Activated CD4-positive, alpha-beta T cell treated with anti-CD3 and anti-CD28 coated beads for 24 hours (primary cell): ENCODE results near the gene RFTN1.
"Not testable (repeated sequence)": the region's sequence is repeated elsewhere in the genome, so short reads cannot be mapped to it uniquely, and the experiment has no call there.

Source experiments
- DNase-seq, 2 donors: peaks; one replicate each; pipeline ENCODE4 v3.0.0-alpha.2; 2020; ENCODE audit warnings: low read depth in 2 of 2

Gene RFTN1

DNA sequence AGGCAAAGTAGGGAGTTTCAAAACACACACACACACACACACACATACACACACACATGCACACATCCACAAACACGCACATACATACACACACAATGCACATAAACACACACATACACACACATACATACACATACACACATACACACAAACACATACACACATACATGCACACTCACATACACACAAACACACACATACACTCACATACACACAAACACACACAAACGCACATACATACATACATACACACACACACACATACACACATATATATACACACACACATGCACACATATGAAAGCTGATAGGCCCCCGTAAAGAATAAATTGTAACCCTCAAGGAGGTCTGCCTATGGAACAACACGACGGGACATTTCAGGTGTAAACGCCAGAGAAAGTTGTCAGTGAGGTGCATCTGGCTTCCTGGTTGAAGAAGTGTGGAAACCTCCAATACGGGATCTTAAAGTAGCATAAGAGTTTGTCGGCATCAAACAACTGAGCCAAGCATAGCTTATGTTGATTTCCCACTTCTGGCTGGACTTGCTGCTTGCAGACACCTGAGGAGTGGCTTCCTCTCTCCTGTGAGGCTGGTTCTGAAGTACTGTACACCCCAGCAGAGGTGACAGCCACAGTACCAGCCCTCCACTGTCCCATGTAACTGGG is 5.8 kb downstream of the RFTN1 start:
- no peak for DNase-seq

DNA sequence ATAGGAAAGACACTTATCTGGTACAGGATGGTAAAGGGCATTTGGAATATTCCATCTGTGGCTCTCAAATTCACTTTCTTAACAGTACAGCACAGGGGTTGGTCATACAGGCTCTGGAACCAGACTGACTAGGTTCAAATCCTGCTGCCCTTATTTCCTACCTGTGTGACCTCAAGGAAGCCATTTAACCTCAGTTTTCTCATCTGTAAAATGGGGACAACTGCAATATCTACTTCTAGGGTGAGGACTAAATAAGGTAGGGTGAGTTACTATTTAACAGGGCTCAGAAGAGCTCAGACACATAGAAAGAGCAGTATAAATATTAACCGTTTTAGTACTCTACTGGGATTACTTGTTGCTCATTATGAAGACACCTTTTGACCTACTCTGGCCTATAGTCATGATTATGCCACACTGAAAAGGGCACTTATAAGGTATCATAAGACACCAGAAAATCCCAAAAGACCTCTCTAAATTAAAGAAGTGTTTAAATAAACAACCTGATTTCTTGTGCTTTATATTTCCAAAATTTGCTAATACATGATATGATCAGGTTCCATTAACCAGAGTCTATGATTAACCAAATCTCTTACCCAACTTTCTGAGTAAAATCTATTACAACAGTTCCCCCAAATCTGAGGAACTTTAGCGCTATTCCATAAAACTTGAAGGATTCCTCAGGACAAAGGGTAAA is 6.5 kb downstream of the RFTN1 start:
- no peak for DNase-seq

DNA sequence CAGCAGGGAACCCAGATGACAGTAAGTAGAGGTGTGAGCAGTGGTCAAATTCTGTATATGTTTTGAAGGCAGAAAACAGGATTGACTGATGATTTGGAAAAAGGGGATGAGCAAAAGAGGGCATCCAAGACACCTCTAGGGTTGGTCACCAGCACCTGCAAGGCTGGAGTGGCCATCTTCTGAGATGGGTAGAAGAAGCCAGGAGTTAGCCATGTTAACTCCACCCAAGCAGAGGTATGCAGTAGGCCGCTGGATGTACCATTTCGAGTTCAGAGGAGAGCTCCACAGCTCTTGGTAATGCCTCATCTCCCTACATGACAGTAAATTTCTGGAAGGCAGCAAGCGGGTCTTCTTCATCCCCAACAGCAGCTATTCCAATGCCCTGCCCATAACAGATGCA is 7.0 kb downstream of the RFTN1 start:
- DNase-seq, result no peak

DNA sequence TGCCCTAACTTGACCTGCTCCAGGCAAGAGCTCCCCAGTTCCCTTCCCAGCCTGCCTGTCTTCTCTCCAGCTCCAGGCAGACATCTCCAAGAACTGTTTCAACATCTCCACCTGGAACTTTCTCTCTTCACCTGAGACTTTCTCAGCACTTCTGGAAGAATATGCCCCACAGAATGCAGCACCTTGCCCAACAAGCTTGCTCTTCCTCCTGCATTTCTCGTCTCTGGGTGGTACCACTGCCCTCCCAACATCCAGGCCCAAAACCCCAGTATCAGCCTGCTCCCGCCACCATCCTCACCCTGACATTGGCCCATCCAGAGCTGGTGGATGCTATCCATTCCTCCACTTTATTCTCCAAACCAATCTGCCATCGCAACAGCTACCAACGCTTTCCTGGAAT is 8.8 kb downstream of the RFTN1 start:
- DNase-seq, result no peak

DNA sequence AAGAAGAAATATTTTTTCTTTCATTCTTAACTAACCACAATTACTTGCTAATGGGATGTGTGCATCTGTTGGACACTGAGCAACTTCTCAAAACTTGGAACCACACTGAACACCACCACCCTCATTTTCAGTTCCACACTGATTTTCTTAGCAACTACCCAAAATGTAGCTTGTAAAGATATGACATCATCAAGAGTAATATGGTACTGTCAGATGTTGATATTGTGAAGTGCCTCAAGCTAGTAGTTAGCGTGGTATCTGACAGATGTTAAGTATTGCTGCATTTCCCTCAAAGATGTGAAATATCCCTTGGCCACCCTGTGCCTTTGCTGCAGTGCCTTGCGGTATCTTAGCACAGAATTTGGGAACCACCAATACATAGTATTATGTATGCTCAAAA is 9.3 kb downstream of the RFTN1 start:
- DNase-seq, result no peak

DNA sequence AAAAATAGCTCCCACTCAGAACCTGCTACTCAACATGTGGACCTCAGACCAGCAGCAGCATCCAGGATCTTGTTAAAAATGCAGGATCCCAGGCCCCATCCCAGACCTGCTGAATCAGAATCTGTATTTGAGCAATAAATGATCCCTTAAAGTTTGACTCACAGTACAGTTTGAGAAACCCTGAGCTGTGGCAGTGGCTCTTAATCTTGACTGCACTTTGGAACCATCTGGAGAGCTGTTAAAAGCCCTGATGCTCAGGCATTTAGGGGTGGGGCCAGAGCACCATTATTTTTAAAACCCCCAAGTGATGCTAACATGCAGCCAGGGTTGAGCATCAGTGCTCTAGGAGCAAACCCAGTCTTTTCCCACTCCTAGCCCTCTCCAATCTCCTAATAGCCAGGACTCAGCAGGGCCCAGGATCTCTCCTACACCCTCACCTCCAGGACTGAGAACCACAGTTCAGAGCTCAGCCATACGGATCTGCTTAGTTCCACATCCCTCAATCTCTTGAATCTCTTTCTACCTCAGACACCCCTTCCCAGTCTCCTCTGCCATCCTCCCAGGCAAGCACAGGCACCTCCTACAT is 10.2 kb downstream of the RFTN1 start:
- no peak for DNase-seq

DNA sequence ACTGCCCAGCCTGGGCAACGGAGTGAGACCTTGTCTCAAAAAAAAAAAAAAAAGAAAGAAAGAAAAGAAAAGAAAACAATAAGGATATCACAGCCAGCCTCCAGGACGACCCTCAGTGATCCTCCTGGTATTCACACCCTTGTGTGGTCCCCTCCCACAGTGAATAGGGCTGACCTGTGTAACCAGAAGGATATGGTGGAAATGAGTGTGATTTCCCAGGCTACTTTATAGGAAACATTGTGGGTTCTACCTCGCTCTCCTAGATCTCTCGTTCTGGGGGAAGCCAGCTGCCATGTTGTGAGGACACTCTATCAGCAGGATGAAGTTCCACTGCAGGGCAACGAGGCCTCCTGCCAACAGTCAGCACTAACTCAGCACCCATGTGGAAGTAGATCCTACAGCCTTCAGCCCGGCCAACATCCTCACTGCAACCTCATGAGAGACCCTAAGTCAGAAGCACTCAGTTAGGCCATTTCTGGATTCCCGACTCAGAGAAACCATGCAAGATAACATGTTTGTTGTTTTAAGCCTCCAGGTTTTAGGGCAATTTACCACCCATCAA is 11.1 kb downstream of the RFTN1 start:
- DNase-seq, result no peak

DNA sequence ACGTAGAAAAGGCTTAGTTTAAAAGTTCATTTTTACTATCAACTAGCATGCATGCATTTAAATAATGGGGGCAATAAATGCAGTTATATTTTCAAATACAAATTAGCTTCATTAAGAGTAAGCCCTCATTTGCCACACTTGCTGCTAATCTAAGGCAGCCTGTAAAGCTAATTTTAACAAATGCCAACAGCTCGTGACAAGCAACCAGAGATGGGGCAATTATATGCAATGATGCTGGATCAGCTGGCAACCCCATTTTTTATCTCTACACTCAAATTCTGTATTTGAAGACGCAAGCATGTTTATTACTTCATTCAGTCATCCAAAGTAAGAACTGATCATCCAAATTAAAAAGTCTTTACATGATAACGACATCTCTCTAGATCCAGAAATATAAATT is 12.1 kb downstream of the RFTN1 start:
- no peak for DNase-seq

DNA sequence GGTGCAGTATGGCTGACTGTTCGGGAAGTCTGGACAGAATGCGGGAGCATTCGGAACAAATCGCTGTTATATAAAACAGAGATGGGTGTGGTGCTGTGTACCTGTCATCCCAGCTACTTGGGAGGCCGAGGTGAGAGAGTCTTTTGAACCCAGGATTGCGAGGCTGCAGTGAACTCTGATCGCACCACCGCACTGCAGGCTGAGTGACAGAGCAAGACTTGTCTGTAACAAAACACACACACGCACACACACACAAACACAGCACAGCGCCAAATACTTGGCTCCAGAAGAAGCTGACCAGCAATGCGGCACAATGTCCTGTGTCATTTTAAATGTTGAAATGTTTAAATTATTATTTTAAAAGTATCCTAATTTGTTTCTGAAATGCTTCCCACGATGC is 12.6 kb downstream of the RFTN1 start:
- no peak for DNase-seq

DNA sequence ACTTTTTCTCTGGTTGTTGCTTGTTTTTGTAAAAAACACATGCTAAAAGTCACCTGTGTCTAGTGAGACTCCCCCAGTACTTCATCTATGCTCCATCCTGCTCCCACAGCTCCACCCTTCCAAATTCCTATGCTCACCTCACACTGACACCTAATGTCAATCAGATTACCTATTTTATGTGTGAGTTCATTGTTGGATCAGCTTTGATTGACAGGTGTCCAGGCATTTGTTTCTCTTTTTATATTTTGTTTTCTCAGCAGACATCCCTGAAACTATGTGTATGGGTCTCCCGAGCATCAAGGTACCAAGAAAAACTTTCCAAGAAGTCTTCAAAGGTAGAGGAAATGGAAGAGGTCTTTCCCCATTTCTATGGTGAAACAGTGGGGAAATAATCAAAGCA is 13.4 kb downstream of the RFTN1 start:
- no peak for DNase-seq

DNA sequence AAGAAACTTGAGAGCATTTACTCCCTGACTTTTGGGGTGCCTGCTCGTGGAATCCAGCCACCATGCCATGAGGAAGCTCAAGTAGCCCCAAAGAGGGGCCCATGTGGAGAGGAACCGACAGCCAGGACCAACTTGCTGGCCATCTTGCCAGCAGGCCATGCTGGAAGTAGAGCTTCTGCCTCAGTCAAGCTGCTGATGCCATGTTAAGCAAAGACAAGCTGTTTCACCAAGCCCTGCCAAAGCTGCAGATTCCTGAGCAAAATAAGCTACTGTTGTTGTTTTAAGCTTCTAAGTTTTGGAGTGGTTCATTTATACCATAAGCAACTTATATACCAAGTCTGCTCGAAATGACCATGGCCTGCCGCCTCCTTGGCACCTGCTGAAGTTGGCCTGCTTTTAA is 14.1 kb downstream of the RFTN1 start:
- no peak for DNase-seq

DNA sequence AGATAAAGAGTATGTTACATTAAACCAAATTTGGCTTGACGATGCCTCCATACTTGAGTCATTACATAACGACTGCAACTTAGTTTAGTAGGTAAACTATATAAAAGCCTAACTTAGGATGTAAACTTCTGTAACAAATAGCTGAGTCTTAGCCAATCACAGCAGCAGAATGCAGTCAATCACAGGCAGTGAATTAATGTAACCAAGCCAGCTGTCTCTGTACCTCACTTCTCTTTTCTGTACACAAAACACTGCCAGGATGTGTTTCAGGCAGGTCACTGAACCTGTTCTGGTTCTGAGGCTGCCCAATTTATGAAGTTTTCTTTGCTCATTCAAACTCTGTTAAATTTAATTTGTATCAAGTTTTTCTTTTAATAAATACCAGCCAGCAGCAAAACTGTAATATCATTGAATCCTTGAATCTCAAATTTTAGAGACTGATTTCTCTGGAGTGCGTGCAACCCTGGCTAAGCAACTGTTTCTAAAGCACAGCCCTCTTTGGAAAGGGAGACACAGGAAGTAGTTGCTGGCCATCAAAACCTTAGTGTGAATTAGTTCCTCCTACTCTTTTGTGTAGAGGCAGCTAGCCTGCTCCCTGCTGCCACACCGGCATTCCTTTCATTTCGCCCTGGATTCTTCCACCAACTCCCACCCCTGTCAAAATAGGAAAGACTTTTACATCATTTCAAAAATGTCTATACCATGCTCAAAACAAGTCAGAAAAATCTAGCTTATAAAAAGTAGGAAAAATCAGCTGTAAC is 15.2 kb downstream of the RFTN1 start:
- DNase-seq, result no peak

DNA sequence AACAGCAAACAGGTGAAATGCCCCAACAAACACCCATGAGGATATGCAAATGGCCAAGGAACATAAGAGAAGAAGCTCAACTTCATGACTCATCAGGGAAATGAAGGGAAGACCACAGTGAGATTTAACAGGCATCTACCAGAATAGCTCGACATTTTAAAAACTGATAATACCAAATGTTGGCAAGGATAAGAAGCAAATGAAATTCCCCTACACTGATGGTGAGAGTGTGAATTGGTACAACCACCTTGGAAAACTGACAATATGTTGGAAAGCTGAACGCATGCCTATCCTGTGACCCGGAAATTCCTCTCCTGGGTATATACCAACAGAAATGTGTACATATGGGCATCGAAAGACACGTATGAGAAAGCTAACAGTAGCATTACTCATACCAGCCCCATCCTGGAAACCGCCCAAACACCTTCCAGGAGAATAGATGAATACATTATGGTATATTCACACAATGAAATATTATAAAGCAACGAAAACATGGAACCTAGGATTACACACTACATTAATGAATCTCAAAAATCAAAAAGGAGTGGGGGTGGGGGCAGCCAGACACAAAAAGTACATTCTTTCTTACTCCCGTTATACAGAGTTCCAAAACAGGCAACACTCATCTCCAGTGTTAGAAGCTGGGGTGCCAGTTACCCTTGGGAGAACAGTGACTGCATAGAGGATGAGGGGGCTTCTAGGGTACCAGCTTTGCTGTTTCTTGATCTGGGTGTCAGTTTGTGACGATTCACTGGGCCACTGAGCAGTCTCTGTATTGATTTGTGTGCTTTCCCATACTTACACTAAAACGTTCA is 16.9 kb downstream of the RFTN1 start:
- no peak for DNase-seq

DNA sequence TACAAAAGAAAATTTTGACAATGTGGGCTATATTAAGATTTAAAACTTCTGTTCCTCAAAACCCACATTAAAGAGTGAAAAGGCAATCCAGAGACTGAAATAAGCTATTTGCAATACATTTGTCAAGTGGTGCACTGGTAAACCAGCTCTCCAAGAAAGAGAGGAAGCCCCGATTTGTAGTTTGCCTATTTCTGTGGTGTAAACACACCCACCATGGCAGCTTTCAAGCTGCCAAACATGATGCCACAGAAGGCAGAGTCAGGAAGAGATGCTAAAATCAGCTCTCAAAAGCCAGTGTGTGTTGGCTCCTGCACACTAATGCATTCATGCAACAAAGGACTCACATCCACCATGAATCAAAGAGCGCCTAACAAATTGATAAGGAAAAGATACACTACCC is 17.5 kb downstream of the RFTN1 start:
- no peak for DNase-seq

DNA sequence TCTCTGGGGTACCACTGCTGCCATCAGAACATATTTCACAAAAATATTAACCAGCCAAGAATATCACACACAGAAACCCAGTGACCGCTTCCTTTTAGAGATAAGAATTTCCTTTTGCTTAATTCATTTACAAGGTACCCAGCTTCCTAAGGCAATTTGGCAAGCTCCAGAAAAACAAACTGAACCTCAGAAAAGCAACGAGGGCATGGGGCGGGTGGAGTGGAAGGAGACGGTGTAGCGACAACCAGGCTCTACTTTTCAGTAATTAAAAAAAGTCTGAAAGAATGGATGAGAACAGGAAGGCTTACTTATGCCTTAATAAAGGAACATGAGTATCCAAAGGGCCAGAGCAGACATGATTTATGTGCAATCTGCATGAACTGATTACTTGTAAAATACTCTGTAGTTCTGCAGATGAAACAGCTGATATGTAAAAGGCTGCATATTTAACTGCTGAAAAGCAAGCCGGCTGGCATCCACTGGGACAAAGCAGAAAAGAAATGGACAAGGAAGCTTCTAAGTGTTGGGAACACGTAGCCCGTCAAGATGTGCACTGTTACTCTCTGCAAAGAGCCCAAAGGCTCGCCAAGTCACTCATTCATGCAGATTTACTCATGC is 18.6 kb downstream of the RFTN1 start:
- no peak for DNase-seq

DNA sequence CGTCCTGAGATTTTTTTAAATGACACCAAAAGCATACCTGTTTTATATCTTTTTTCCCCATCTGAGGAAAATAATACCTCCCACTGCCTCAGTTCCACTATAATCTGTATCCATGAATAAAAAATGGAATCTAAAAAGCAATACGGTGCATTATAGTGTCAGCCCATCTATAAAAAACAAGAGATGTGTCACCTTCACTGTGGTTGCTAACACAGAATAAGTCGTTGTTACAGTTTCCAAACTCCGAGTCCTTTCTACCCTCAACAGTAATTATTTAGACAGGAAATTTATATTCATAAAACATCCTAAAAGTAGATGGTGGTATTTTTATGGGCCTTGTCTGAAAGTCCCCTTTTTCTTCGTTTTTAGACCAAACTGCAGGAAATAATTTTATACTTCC is 19.4 kb downstream of the RFTN1 start:
- no peak for DNase-seq

DNA sequence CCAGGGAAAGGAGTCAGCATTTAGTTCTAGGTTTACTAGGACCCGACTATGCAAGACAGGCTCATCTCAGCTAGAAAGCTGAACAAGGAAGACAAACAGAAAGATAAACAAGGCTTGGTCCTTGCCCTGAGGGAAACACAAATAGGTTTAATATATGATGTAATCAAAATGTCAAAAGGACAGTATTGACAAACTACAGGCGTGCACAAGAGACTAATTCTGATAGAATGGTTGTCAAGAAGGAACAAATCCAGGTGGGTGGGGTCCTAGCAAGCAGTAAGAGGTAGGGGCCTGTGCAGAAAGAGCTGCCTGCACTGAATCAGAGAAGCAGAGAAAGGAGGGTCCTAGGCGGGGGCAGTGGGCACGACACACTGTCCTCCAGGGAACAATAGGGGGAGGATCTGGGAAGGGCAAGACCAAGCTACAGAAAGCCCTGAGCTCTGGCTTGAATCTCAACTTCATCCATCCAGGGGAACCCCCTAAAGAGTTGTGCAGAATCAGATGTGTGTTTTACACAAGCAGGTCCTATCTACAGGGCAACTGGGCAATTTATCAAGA is 23.4 kb downstream of the RFTN1 start:
- DNase-seq, result no peak

DNA sequence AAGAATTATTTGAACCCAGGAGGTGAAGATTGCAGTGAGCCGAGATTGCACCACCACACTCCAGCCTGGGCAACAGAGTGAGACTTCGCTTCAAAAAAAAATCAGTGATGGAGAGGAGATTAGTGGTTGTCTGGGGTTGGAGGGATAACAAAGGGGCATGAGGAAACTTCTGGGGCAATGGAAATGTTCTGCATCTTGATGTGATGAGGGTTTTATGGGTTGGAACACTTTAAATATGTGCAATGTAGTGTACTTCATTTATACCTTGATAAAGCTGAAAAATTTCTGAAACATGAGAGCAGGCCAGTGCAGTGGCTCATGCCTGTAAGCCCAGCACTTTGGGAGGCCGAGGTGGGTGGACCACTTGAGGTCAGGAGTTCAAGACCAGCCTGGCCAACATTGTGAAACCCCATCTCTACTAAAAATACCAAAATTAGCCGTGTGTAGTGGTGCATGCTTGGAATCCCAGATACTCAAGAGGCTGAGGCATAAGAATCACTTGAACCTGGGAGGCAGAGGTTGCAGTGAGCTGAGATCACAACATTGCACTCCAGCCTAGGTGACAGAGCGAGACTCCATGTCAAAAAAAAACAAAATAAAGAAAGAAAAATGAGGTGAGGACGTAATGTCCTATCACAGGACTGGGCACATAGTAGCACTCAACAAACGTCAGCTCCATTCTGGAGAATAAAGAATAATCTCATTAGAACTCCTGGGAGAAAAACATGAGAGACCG is 24.0 kb downstream of the RFTN1 start:
- DNase-seq, result not testable (repeated sequence)

DNA sequence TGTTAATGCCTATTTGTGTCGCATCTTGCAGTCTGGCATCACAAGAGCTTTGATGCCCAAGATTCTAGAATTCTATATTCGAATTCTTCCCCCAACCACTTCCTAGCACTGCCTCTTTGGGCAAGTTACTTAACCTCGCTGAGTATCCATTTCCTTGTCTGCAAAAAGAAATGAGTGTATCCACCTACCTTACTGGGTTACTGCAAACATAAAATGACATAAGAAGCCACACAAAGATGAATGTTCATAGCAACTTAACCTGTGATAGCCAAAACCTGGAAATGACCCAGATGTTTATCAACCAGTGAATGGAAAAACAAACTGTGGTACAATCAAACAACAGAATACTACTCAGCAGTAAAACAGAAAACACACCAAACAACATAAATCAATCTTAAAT is 24.9 kb downstream of the RFTN1 start:
- DNase-seq, result no peak
